ENCODE data around the gene ATXN7L1.
A peak's percentile ranks its signal among the peaks of the same experiment; 100 is the strongest.
"Not testable (repeated sequence)": the region's sequence is repeated elsewhere in the genome, so short reads cannot be mapped to it uniquely, and the experiment has no call there.

Gene ATXN7L1

GRCh38 chr7:105890290-105890997 lies 14.0 kb upstream of the ATXN7L1 start:
- DNase-seq: no peak

- no peak for DNase-seq
Measured at GRCh38 chr7:105887569-105888189, 11.3 kb upstream of the ATXN7L1 start.

- DNase-seq: no peak
Measured at GRCh38 chr7:105886776-105887175, 10.4 kb upstream of the ATXN7L1 start.

GRCh38 chr7:105885387-105886111 lies 9.2 kb upstream of the ATXN7L1 start:
- DNase-seq: no peak

- DNase-seq: not testable (repeated sequence)
Measured at GRCh38 chr7:105883179-105883578, 6.8 kb upstream of the ATXN7L1 start.

- DNase-seq: no peak
Measured at GRCh38 chr7:105881439-105881838, 5.0 kb upstream of the ATXN7L1 start.

- no peak for DNase-seq
Measured at GRCh38 chr7:105880571-105881330, 4.4 kb upstream of the ATXN7L1 start.

- no peak for DNase-seq
Measured at GRCh38 chr7:105879782-105880181, 3.4 kb upstream of the ATXN7L1 start.

GRCh38 chr7:105878746-105879605 lies 2.6 kb upstream of the ATXN7L1 start:
- DNase-seq: peak; percentile 17 to 53 (median 35)

GRCh38 chr7:105877736-105878135 lies 1.3 kb upstream of the ATXN7L1 start:
- DNase-seq: no peak

- DNase-seq: no peak
Measured at GRCh38 chr7:105876964-105877601, 684 bp upstream of the ATXN7L1 start.

GRCh38 chr7:105875505-105875904 lies 894 bp downstream of the ATXN7L1 start:
- no peak for DNase-seq

- DNase-seq: no peak
Measured at GRCh38 chr7:105874055-105874454, 2.3 kb downstream of the ATXN7L1 start.

- DNase-seq: peak in 2 of 3 donors; percentile 17 to 48
Measured at GRCh38 chr7:105872491-105872890, 3.9 kb downstream of the ATXN7L1 start.

- no peak for DNase-seq
Measured at GRCh38 chr7:105871142-105871541, 5.3 kb downstream of the ATXN7L1 start.

- no peak for DNase-seq
Measured at GRCh38 chr7:105866102-105866801, 10.1 kb downstream of the ATXN7L1 start.

GRCh38 chr7:105863876-105864275 lies 12.5 kb downstream of the ATXN7L1 start:
- no peak for DNase-seq

GRCh38 chr7:105862770-105863169 lies 13.6 kb downstream of the ATXN7L1 start:
- no peak for DNase-seq

- DNase-seq: no peak
Measured at GRCh38 chr7:105862276-105862675, 14.1 kb downstream of the ATXN7L1 start.

- DNase-seq: no peak
Measured at GRCh38 chr7:105861224-105861623, 15.2 kb downstream of the ATXN7L1 start.

GRCh38 chr7:105860793-105861192 lies 15.6 kb downstream of the ATXN7L1 start:
- DNase-seq: no peak
